Activated CD4-positive, alpha-beta T cell treated with anti-CD3 and anti-CD28 coated beads for 24 hours (primary cell): ENCODE measurements around the gene PHRF1.

Source experiments
- DNase-seq, 2 donors: peaks; one replicate each; pipeline ENCODE4 v3.0.0-alpha.2; 2020; ENCODE audit warnings: low read depth in 2 of 2

PHRF1 gene

GRCh38 chr11:537622-538430 is 38.4 kb upstream of the PHRF1 start:
- DNase-seq, result no peak

DNA sequence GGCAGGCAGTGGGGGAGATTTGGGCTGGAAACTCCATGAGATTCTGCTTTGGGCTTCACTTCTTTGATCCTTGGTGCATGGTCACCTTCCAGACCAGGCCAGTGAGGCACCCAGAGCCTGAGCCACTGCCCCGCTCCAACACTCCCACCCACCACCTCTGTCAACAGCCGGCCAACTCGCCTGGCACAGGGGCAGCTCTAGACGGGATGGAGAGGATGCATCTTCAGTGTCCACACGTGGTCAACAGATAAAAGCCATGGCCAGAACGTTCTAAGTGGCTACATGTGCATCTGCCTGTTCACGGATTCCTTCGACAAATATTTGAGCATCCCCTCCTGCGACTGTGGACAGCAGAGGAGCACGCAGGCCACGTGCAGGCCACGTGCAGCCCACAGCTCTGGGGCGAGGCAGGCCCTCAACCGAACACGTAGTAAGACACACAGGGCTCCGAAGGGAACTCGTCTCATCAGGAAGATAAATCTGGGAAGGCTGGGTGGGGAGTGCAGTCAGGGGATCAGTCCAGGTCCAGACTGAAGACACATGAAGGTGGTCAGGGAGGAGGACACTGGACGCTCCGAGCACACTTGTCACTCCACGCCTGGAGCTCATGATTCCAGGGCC is 37.7 kb upstream of the PHRF1 start:
- no peak for DNase-seq

DNA sequence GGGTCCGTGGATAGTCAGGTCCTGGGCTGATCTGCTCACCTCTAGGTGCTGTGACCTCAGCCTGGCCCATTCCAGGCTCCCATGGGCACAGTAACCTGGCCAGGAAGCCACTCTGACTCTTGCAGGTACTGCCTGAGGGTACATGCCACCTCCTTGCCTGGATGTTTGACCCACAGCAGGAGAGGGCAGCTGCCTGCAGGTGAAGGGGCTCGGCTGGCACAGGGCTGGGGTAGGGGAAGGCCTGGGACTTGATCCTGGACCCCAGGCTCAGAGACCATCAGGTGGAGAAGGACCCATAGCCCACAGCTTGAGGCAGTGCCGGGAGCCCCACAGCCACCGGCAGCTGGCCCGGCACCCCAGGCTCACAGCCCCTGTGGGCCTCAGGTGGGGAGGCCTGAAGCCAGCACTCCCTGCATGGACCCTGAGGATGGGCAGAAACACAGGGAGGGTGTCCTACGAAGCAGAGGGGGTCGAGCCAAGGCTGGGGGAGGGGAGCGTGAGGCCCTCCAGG is 36.2 kb upstream of the PHRF1 start:
- DNase-seq, result no peak

DNA sequence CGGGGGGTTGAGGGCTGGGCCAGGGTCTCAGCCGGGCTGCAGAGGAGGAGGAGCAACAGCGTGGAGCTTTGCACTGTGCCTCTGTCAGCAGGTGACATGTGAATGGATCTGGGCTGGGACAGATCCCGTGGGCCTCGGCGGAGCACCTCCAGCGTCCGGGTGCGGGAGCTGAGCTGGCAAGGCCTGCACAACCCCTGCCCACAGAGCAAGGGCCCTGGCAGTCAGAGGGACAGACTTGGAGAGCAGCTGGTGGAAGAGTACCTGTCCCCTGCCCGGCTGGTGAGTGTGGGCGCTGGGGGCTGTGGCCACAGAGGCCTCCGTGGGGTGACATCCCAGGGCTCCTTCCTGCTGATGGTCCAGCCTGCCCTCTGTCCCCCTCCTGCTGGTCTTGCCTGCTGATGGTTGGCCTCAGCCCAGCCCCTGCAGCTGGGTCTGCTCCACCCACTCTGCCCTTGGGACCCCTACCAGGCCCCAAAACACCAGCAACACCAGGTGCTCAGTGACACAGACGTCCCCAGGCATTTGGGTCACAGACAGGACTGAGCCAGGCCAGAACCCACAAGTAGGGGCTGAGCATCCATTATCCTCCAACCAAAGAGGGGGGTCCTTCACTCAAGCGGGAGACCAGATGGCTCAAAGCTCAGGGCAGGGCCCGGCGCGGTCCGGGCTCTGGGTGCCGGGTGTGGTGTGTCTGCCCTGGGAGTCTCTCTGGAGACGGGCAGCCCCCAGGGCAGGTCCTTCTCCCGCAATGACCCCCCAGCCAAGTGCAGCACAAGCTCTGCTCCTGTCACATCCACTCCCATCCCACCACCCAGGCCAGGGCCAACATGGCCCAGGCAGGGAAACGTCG is 35.5 kb upstream of the PHRF1 start:
- DNase-seq, result no peak

DNA sequence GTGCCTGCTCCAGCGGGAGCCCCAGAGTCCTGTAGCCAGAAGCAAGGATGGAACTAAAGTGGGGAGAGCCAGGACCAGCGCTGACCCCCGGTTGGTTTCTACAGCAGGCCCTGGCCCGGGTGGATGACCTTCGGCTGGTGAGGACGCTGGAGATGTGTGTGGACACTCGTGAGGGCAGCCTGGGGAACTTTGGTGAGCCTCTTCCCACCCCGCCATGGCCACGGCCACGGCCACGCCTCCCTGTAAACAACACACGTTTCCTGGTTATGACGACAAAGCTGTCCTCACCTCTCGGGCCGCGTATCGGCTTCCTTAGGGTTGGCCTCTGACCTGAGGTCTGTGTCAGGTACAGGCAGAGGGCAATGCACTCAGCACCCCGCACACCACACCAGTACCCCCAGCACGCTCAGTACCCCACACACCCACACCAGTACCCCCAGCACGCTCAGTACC is 34.8 kb upstream of the PHRF1 start:
- DNase-seq, result no peak

- no peak for DNase-seq
Observed at GRCh38 chr11:544817-545166, 31.5 kb upstream of the PHRF1 start.

DNA sequence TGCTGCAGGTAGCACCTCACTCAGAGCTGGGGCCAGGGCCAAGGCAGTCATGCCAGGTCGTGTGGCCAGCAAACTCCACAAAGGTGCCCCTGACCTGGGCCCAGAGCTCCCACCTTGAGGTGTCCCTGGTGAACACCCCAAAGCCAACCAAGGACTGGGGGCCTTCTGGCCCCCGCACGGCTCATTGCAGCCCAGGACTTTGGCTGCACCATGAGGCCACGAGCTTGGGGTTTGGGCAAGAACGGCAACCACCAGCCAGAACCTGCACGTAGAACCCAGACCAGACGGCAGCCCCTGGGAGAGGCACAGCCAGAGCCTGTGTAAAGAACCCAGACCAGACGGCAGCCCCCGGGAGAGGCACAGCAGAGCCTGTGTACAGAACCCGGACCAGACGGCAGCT is 31.1 kb upstream of the PHRF1 start:
- DNase-seq, result no peak

GRCh38 chr11:548700-549603 is 27.3 kb upstream of the PHRF1 start:
- DNase-seq, result no peak

GRCh38 chr11:550021-550745 is 26.1 kb upstream of the PHRF1 start:
- no peak for DNase-seq

DNA sequence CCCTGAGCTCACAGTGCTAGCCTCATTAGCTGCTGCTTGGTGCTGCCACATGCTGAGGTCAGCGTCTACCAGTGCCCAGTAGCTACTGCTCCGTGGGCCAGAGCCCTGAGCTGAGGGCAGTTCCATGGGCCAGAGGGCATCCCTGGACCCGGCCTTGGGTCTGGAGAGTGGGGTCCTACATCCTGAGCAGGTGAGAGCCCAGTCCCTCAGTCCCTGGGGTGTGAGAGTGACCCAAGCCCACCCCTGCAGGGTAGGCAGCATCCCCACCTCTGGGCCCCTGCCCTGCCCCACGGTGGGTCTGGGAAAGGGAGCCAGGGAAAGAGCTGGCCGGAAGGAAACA is 25.6 kb upstream of the PHRF1 start:
- DNase-seq, result no peak

- DNase-seq, result no peak
Observed at GRCh38 chr11:551131-551530, 25.1 kb upstream of the PHRF1 start.

DNA sequence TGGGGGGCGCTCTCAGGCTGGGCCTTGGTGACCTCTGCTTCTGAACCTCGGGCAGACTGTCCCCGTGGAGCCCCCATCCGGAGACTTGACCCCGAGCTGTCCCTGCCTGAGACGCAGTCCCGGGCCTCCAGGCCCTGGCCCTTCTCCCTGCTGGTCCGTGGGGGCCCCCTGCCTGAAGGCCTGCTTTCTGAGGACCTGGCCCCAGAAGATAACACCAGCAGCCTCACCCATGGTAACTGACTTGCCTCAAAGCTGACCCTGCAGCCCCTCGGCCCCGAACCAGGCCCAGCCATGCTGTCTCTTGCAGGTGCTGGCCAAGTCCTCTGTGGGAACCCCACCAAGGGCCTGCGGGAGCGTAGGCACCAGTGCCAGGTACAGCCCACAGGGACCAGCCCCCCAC is 24.7 kb upstream of the PHRF1 start:
- DNase-seq, result no peak

GRCh38 chr11:553083-553987 is 22.9 kb upstream of the PHRF1 start:
- DNase-seq, result no peak

DNA sequence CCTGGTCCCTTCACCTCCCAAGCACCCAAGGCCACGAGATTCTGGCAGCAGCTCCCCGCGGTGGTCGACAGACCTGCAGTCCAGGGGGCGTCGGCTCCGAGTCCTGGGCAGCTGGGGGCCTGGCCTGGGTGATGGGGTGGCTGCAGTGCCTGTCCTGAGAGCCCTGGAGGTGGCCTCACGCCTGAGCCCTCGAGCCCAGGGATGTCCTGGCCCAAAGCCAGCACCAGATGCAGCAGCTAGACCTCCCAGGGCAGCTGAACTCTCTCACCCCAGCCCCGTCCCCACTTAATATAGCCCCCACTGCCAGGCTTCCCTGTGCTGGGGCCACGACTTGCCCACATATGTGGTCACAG is 22.3 kb upstream of the PHRF1 start:
- no peak for DNase-seq

DNA sequence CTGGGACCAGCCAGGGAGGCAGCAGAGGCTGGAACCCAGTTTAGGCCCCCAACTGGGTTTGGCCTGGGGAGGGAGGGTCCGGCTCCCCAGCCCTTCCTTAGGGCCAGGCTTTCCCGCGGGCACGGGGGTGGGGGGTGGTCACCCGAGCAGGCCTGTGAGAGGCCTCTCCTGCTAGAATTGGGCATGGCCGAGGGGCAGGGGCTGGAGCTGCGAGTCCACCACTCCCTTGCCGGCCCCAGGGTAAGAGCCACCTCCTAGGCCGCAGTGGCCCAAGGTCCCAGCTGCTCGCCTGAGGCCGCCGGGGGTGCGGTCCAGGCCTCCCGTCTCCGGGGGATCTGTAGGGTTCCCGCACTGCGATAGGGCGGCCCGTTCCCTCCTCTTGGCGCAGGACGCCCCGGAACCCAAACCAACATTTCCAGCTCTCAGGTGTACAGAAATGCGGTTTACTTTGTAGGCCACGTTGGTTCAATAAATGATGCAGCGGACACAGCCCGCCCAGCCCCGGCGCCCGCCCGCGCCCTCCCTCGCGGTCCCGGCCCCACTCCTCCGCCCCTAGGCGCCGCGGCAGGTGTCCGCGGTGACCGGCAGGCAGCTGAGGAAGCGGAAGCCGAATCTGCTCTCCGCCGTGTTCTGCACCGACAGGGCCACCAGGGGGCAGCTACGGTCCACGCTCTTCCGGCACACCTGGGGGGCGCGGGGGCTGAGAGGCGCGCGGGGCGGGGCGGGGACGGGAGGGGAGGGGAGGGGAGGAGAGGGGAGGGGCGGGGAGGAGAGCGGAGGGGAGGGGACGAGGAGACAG is 21.6 kb upstream of the PHRF1 start:
- DNase-seq, result peak; percentile 62 to 65

DNA sequence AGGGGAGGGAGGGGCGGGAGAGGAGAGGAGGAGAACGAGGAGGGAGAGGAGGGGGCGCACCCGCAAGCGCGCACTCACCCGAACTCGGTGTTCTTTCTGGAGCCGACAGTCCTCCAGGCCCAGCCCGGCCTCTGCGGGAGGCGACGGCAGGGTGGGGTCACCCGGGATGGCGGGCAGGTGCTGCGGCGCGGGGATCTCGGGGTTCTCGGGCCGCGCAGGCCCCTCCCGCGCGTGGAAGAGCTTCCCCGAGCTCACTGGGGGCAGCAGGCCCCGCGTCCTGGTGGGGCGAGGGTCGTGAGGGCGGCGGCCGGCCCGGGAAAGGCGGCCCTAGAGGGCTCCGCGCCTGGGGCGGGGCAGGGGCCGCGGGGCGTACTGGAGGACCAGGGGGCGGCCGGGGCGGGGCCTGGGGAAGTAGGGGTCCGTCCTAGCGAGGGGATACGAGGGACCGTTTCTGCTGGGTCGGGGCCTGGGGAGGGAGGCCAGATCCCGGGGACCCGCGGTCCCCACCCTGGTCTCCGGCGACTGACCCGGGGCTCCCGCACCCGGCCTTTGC is 21.0 kb upstream of the PHRF1 start:
- DNase-seq, result no peak

DNA sequence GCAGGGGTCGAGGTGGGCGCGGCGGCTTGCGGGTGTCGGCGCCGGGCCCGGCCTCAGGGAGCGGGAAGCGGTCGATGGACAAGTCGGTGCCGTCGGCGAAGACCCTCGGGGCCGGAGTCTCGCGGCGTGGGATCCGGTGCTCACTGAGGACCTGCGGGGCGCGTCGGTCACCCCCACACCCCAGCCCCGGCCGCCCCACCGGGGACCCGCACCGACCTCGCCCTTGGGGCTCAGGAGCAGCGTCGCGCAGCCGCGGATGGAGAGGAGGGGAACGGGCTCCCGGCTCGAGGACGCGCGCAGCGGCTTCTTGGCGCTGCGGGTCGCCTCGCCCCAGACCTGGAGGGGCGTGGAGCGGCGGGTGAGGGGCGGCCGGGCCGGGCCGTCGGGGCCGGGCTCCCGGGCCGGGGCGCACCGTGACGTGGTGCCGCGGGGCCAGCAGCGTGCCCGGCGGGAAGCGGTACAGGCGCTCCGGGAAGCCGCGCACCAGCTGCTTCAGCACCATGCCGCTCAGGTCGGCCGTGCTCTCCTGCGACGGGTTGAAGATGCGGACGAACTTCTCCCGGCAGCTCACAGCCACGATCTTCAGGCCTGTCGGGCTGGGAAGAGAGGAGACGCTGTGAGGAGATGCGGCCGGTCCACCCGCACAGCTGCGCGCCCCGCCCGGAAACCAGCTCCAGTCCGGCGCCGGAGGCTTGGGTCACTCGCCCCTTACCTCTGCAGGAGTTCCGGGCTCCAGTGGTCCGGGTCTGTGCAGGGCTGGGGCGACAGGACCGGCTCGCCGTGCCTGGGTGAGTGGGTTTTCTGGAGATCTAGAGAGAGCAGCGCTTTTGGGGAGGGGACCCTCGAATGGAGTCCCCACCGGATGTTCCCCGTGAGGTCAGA is 20.2 kb upstream of the PHRF1 start:
- no peak for DNase-seq
